GM18861 (cell line): ENCODE measurements around the gene PPOX.
A peak's percentile ranks its signal among the peaks of the same experiment; 100 is the strongest.

Source experiments
- ATAC-seq: cut with Tn5 transposase; IDR thresholded peaks from one replicate; pipeline ENCODE4 v1.9.1; 2021; ENCODE audit not compliant: unreplicated experiment

The PPOX gene

GRCh38 chr1:161165742-161166668, at the start of gene PPOX:
Gene PPOX, plus strand, starts transcription at chr1:161166426. Its CDS starts 422 bp downstream, at chr1:161166848.
- ATAC-seq = peak; percentile 92

DNA sequence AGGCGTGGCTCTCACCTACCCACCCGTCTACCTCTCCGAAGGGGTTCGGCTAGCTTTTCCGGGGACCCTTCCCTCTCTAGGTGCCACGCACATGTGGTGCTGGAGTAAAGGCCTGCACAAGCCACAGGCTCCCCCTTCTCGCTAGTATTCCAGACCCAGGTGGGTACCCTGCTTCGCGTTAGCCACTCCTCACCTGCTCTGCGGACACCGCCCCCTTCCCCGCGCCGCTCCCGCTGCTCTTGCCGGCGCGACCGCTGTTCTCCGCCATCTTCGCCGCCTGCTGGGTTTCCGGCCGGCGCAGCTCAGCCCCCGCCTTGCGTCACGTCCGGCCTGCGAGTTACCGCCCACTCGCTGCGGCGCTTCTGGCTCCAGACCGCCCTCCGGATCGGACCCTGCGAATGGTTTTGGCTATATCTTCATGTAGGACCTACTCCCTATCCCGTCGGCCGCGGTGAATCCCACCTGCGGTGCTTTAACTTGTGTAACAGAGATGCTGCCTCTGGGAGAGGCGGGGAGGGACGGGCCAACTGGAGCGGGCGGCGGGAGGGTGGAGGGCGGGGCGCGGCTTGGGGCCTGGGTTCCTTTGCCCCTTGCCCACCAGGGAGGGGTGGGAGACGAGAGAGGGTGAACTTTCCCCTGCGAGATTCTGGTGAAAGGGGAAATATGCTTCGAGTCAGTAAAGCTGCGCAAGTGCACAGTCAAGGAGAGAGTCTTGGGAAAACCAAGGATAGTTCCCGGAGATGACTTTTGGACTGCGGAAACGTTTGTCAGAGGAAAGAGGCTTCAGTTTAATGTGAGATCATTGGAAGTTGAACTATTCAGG, 48.3 kb upstream of the PPOX start, which contains the start of the genes NIT1 and PFDN2:
NIT1 (plus strand) TSS at position 347 of the 823 bp plus-strand sequence; CDS start at position 419, 72 bp downstream.
PFDN2 (minus strand) TSS at position 279 of the 823 bp plus-strand sequence; CDS start at position 268, 11 bp downstream.
- peak; percentile 65 for ATAC-seq

- ATAC-seq = peak; percentile 53
Measured at GRCh38 chr1:161119092-161119903, 46.9 kb upstream of the PPOX start.

GRCh38 chr1:161121042-161121650, 45.1 kb upstream of the PPOX start:
- ATAC-seq = no peak

DNA sequence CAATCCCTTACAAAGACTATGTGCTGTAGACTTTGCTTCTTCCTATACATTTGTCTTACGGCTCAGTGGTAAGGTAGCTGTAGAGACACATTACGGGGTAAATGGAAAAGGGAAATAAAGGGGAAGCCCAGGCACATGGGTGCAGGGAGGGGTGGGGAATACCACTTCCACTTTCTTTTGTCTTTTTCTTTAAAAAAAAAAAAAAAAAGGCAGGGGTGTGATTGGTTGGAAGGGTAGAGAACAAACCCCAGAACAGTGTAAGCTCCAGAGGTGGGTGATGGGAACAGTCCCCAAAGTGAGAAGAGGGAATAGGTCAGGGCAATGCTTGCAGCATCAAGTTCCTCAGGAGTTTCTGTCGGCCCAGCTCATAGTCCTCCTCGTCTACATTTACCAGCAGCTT, 44.4 kb upstream of the PPOX start:
- no peak for ATAC-seq

GRCh38 chr1:161122967-161123366, 43.3 kb upstream of the PPOX start:
- ATAC-seq = no peak

DNA sequence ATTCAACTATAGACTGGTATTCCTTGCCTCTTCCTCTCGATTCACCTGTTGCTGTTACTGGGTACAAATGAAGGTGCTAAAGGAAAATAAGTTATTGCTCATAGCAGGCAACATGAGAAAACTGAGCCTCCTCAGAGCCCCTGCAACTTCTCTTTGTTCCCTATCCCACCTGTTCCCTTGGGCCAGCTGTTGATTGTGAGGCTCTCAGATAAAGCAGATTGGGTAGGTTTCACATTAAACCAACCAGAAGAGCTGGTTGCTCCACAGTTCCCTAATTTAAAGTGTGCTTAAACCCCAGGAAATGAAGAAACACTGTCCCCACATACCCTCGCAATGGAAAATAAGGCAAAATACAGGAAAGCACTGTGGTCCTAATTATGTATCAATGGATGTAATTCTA, 38.6 kb upstream of the PPOX start:
- no peak for ATAC-seq

DNA sequence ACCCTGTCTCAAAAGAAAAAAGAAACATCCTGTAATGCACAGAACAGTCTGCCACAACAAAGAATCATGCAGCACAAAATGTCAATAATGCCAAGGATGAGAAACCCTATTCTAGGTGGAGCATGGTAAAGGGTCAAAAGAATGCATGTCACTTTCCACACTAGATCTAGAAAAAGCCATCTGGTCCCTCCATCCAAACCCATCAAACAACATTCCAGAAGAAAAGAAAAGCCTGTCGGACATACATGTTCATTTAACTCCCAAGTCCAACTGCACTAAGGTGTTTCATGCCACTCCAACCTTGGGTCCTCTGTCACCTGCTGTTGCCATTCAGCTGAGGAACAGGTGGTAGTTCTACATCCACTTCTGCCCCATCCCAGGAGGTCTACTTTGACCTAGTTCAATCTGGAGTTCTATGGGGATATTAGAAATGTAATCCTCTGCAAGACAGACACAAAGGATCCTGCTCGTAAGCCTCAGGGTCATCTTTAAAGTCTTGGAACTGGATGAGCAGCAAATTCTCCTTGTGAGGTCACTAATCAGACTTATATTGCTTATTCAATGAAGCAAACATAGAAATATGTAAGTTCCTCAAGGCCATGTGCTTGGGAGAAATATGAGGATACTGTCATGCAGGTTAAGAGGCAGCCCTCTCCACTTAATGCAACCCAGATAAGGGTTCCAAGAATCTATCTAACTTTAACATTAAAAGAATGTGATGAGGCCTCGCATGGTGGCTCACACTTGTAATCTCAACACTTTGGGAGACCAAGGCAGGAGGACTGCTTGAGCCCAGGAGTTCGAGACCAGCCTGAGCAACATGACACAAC, 37.4 kb upstream of the PPOX start:
- ATAC-seq = no peak

GRCh38 chr1:161130266-161130665, 36.0 kb upstream of the PPOX start:
- ATAC-seq = no peak

DNA sequence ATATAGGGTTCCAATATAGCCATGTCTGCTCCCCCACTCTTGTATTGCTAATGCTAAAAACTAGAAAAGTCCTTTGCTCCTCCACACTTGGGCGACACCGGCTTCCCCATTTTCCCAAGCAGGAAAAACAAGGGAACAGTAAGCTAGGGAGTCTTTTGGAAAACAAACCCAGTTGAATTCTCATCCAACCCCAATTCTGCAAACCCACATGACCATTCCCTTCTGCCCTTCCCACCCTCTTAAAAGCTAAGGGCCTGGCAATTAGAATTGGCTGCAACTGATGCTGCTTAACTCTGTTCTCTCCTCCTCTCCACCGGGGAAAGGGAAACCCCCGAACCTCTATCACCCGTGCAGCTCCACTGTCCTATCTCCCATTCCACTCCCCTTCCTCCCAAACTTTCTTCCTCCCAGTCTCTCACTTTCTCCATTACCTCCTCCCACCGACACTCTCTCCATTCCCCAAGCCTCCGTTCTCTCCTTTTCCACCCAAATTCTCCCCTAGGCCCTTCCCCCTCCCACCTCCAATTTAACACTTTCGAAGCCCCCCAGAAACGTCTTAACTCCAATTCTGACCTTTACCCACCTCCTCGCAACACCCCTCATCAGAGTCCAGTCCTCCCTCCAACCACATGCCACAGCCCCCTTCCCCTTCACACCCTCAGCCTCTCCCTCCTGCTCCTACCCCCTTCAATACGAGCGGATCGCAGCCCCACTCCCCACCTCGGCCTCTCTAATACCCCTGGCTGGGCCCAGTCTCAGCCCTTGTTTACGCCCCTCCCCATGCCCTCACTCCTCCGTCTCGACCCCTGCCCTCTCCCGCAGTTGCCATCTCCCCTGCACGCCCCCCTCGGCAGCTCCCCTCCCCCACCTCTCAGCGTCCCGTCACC, 34.5 kb upstream of the PPOX start:
- ATAC-seq = no peak

- peak; percentile 96 for ATAC-seq
Measured at GRCh38 chr1:161132410-161133219, 33.6 kb upstream of the PPOX start, which contains the start of gene DEDD. Gene DEDD, minus strand, starts transcription at chr1:161132667. Its CDS starts 8,205 bp downstream, at chr1:161124462.

- ATAC-seq = no peak
Measured at GRCh38 chr1:161133220-161133740, 32.9 kb upstream of the PPOX start.

DNA sequence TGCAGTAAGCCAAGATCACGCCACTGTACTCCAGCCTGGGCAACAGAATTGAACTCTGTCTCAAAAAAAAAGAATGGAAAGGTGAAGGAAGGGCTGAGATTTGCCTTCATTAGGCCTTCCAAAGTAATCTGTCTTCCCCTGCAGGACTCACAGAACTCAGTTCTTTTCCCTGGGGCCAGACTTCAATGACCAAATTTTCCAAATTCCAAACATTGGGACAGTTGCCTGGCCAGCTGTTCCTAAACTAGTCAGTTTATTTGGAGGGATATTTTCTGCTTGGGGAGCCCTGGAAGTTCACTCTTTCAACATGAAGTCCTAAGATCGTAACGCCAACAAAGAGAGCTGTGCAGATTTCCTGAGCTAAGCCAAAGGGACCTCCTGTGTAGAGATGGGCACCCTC, 28.3 kb upstream of the PPOX start:
- no peak for ATAC-seq

- ATAC-seq = no peak
Measured at GRCh38 chr1:161138431-161138830, 27.8 kb upstream of the PPOX start.

- ATAC-seq = no peak
Measured at GRCh38 chr1:161139766-161140165, 26.5 kb upstream of the PPOX start.

DNA sequence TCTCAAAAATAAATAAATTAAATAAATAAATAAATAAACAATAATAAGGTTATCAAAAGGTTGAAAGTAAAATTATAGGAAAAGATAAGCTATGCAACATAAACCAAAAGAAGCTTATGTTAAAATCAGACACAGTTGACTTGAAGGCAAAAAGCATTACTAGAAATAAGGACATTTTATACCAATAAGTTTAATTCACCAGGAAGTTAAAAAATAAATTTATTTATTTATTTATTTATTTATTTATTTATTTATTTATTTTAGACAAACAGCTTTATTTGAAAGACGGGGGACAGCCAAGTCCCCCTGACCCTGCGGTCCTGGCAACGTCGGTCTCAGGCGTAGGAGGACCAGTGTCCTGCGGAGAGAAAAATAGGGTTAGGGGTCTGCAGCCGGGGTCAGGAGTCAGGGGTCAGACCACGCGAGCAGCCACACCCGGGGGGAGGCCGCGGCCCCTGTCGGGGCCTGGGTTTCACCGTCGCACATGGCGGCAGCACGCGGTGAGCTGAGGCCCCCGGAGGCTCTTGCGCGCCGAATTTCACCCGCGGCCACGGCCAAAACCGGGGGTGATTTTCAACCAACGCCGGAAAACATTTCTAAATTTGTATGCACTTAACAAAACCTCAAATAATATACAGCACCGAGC, 25.3 kb upstream of the PPOX start:
- no peak for ATAC-seq

GRCh38 chr1:161145832-161146231, 20.4 kb upstream of the PPOX start:
- ATAC-seq = no peak
